GM19351 (cell line): ENCODE results near the gene ARHGAP15.

ENCODE experiments used
- ATAC-seq: cut with Tn5 transposase; IDR thresholded peaks from one replicate; pipeline ENCODE4 v1.9.1; 2021; ENCODE audit warnings: mild to moderate bottlenecking, moderate library complexity; ENCODE audit not compliant: unreplicated experiment

Gene ARHGAP15

DNA sequence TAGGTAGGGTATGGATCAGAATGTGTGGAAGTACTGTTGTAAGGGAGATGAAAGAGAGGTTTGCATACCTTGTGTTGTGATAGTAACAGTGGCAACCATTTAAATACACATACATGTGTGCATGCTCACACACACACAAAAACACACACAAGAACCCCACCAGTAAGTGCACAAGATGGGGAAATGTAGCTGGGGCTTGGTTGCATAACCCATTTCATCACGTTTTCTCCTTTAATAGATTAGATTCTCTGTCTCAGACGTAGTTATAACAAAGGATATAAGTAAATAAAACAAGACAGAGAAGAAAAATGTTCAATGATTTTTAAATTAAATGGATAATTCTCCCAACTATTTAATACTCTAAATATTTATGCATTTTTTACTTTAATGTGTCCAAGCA lies 13.4 kb downstream of the ARHGAP15 start:
- no peak for ATAC-seq

DNA sequence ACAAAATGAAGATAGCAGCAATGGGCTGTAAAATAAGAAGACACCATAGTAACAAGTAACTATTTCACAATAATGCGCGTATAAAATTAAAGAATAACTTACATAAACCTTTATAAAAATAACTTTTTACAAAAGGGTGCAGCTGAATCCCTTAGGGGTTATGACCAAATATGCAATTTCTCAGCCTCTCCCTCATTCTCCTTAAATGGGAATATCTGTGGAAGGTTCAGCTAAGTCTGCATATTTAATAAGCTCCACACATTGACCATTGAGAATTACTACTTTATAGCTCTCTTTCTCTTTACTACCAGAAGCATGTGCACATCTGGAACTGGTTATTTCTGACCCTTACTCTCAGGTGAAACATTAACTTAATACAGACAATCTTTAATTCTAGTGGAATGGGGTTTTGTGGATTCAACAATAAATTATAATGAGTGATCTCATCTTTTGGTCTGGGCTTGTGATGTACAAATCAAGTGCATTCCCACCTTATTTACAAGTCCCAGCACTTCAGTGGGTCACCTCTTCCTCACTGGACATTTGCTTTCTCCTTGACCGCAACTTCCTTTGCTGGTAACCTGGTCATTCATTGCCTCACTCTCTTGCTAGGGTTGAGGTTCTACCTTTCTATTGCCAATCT lies 15.7 kb downstream of the ARHGAP15 start:
- ATAC-seq: no peak

- no peak for ATAC-seq
Measured at GRCh38 chr2:143146366-143146765, 17.1 kb downstream of the ARHGAP15 start.

DNA sequence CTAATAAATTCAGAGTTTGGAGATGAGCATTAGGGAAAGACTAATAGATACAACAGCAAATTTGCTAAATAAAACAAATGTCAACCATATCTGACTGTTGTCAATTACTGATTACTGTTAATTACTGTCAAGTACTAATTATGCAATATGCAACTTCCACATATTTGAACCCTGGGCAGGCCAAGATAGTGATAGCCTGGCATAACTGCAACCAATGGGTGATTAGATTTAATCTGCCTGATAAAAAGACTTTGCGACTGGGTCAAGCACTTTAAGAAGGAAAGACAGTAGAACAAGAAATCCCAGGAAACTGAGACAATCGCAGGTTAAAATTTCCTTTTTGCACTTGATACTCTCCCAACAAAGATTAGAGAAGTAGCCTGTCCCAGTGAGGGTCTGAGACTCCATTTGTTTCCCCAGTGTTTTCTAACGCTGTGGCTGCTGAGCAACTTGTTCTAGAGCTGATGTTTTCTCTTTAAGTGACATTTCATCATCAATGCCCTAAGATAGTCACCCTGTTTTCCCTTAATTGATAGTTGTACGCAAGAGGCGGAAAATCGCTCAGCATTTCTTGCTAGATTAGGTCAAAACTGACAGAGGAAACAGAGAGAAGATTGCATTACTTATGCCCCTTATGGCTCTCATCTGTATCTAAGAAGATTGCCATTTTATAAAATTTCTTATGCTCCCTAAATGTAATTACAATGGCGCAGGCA lies 17.8 kb downstream of the ARHGAP15 start:
- ATAC-seq: no peak

DNA sequence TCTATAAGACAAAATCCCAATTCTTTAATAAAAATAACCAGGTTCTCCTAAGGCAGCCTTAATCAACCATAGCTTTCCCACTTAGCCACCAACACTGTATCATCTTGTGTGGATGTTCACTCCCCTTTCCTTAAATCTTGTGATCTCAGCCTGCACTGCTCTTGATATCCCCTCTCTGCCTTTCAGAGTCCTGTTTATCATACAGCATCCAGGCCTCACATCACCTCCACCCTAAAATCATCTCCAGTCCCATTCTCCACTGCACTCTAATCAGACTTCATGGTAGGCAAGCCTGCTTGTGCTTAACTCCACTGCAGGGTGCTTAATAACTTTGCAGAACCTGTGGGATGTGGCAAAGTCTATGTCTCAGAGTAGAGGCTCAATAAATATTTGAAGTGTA lies 18.8 kb downstream of the ARHGAP15 start:
- ATAC-seq: no peak

- ATAC-seq: peak; percentile 50
Measured at GRCh38 chr2:143148757-143149156, 19.5 kb downstream of the ARHGAP15 start.

DNA sequence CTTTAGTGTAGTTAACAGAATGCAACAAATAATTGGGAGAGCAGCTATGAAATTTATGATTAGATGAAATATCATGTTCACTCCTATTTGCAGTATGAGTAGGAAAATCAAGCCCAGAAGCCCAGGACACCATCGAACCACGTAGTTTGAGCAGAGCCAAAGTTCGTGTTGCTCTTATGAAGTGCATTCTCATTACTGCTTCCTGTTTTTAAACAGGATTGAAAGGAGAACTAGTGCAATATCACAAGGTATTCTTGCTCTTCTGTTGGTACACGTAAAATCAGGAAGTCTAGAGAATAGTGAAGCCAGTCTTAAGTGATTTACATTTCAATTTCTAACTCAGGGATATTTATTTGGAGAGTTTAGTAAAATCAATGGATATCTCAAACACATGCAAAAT lies 21.1 kb downstream of the ARHGAP15 start:
- ATAC-seq: peak; percentile 64

- no peak for ATAC-seq
Measured at GRCh38 chr2:143151111-143151752, 22.0 kb downstream of the ARHGAP15 start.

GRCh38 chr2:143152219-143152618 lies 23.0 kb downstream of the ARHGAP15 start:
- no peak for ATAC-seq

DNA sequence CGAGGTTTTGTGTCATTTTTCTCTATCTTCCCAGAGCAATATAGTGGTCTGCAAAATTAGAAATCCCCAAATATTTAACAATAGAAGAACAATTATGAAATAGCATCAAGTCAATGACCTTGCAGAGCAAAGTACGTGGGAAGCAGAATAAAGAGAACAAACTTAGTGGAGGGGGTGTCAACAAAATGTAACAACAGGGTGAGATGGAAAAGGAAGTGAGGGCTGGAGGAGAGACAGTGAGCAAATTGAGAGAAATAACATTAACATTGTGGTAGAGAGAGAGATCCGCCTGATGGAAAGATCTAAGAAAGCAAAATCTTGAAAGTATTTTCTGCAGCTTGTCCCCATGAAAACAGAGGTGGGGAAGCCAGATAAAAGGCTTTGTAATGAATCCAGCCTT lies 23.4 kb downstream of the ARHGAP15 start:
- ATAC-seq: no peak

GRCh38 chr2:143155661-143156060 lies 26.4 kb downstream of the ARHGAP15 start:
- ATAC-seq: no peak

DNA sequence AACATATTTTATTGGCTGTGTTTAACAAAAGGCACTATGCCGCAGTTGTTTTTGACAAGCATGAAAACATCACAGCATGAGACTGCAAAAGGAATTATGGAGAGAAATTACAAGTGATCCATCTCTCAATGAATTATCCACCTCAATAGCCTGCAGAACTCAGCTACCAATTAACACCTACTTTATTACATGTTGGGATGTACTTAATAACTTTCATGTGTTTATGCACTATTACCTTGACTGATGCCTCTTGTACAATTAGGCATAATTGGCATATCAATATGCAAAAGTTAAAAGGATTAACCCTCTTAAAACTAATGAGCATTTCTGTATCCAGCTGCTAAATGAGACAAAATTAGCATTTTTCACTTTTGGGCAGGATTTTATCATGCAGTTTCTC lies 27.8 kb downstream of the ARHGAP15 start:
- no peak for ATAC-seq

GRCh38 chr2:143157418-143157817 lies 28.2 kb downstream of the ARHGAP15 start:
- no peak for ATAC-seq

DNA sequence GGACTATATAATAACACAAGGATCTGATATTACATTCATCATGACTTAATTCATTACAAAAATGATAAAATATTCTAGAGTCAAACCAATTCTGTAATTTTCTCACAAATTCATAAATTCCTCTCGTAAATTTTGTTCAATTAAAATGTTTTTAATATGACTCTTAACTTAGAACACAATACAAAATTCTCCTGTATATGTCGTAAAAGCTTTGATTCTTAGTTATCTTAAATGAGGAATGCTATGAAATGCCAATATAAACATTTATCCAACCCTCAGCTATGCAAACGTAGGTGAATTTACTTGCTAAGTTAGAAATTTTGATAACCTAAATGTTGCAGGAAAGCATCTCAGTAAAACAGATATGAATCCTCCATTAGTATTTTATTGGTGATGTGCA lies 28.9 kb downstream of the ARHGAP15 start:
- no peak for ATAC-seq

GRCh38 chr2:143158551-143159485 lies 29.6 kb downstream of the ARHGAP15 start:
- peak; percentile 59 for ATAC-seq

- no peak for ATAC-seq
Measured at GRCh38 chr2:143159486-143159840, 30.2 kb downstream of the ARHGAP15 start.

- ATAC-seq: no peak
Measured at GRCh38 chr2:143160732-143161707, 31.8 kb downstream of the ARHGAP15 start.

DNA sequence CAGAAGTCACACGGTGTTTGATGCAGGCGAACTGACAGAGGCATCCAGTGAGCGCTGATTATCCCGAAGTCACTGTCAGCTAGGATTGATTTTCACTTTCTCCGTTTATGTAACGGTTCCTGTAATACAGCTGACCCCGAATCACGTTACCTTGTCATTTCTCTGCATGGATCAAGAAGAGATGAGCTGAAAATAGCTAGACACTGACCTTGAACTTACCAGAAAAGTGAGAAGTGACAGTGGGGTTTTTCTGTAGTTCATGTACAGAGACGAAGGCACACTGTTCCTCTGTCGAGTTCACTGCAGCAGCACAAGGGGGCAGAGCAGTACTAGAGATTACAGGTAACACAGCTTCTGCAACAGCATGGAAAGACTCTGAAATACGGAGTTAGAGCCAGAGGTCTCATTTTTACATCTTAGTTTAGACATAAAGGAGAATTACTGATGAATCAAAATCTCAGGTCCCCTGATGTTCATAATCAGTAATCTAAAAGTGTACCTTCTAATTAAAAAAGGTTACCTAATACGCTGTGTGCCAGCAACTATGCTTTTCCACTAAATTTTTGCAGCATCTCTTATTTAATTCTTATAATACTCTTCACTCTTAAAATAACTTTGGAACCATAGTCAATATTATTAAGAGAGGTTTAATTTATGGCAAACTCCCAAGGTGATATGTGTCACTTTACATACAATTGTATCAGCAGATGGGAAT lies 33.1 kb downstream of the ARHGAP15 start:
- peak; percentile 78 for ATAC-seq

DNA sequence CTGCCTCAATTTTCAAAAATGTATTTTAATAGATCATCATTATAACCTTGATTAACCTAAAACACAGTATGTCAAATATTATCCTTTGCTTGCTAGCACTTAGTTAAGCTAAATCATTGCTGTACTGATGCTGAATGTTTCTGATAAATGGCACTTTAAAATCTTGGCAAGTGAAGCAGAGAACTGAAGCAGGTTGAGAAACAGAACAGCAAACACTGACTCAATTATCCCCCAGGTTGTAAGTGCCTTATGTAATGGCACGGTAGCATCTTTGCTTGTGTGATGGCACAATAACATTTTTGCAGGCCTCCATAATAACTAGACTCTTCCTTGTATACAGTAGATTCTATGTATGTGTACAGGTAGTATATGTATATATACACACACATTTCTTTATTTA lies 33.8 kb downstream of the ARHGAP15 start:
- ATAC-seq: no peak
